GM23338 (cell line): Measurements from ENCODE around the gene DPF3.

Experiments used
- CREB1 ChIP-seq: fragments of 250-450 bp; sonication (Bioruptor Pico); IDR thresholded peaks from 2 replicates; pipeline ENCODE4 v1.5.0; 2020; ENCODE audit warnings: low read depth, mild to moderate bottlenecking, moderate library complexity
- CTCF ChIP-seq, 2 experiments: fragments of 200-600 bp in 1 of 2; sonication (generic) in 1 of 2; conservative IDR thresholded peaks; 2 replicates each; pipeline versions ENCODE4 v1.5.1 to v1.6.1; 2016 to 2017; ENCODE audit warnings: antibody characterized with exemption in 2 of 2, low read depth in 2 of 2, mild to moderate bottlenecking in 2 of 2, moderate library complexity in 1 of 2
- EZH2 ChIP-seq: fragments of 200-600 bp; sonication (generic); IDR thresholded peaks from one replicate; pipeline ENCODE4 v1.8.0; 2017; ENCODE audit warnings: antibody characterized with exemption, mild to moderate bottlenecking, low read depth; ENCODE audit not compliant: unreplicated experiment
- POLR2AphosphoS5 ChIP-seq: IDR thresholded peaks from 2 replicates; pipeline ENCODE4 v1.6.1; 2016; ENCODE audit warnings: antibody characterized with exemption, low read depth

GRCh38 chr14:72663076-72663487 is 230.8 kb downstream of the DPF3 start:
- TF ChIP-seq CTCF (conservative IDR thresholded peaks at IDR 0.05; ENCODE audit: low read depth in 2 of 2) (no peak), CREB1 (no peak), POLR2AphosphoS5 (no peak), EZH2 (no peak)
